Loucy (cell line): ENCODE measurements around the gene PHACTR1.

Source experiments
- H2AFZ ChIP-seq: fragments of 200-600 bp; sonication (generic); 2 replicates; pipeline ENCODE4 v1.6.0; 2016; ENCODE audit warnings: antibody characterized with exemption, mild to moderate bottlenecking, low read length, moderate library complexity
- H3F3A ChIP-seq: fragments of 200-600 bp; 2 replicates; pipeline ENCODE4 v1.6.0; 2016; ENCODE audit warnings: antibody characterized with exemption, low read depth, mild to moderate bottlenecking
- H3K27me3 ChIP-seq: fragments of 200-600 bp; sonication (generic); 2 replicates; pipeline ENCODE4 v1.6.1; 2014; ENCODE audit warnings: low read length, mild to moderate bottlenecking; ENCODE audit not compliant: insufficient read depth, poor library complexity, severe bottlenecking
- H3K36me3 ChIP-seq: fragments of 200-600 bp; sonication (generic); 2 replicates; pipeline ENCODE4 v1.6.1; 2016; ENCODE audit warnings: low read length; ENCODE audit not compliant: insufficient read depth
- H3K4me1 ChIP-seq: fragments of 200-600 bp; sonication (generic); 2 replicates; pipeline ENCODE4 v1.5.1; 2014; ENCODE audit warnings: low read length, mild to moderate bottlenecking; ENCODE audit not compliant: insufficient read depth, poor library complexity, severe bottlenecking
- H3K4me2 ChIP-seq: fragments of 200-600 bp; sonication (generic); 2 replicates; pipeline ENCODE4 v1.6.0; 2014; ENCODE audit warnings: antibody characterized with exemption, low read length, low read depth, mild to moderate bottlenecking; ENCODE audit not compliant: poor library complexity, severe bottlenecking
- H3K4me3 ChIP-seq: fragments of 200-600 bp; sonication (generic); 2 replicates; pipeline ENCODE4 v1.5.1; 2014; ENCODE audit warnings: low read length, mild to moderate bottlenecking, mixed read lengths; ENCODE audit not compliant: poor library complexity, severe bottlenecking
- H3K79me2 ChIP-seq: fragments of 200-600 bp; sonication (generic); 2 replicates; pipeline ENCODE4 v1.6.1; 2014; ENCODE audit warnings: low read length; ENCODE audit not compliant: insufficient read depth
- H3K9ac ChIP-seq: fragments of 200-600 bp; sonication (generic); 2 replicates; pipeline ENCODE4 v1.6.0; 2014; ENCODE audit warnings: mild to moderate bottlenecking, low read depth, low read length, moderate library complexity; ENCODE audit not compliant: poor library complexity, severe bottlenecking
- H3K9me2 ChIP-seq: fragments of 200-600 bp; sonication (generic); replicated peaks from 2 replicates; pipeline ENCODE4 v1.6.1; 2016; ENCODE audit warnings: low read depth, low read length, mixed read lengths
- H3K9me3 ChIP-seq: fragments of 200-600 bp; sonication (generic); 2 replicates; pipeline ENCODE4 v1.6.1; 2014; ENCODE audit warnings: mild to moderate bottlenecking, antibody characterized with exemption, low read length, low read depth; ENCODE audit not compliant: insufficient read depth
- H4K20me1 ChIP-seq: fragments of 200-600 bp; sonication (generic); 2 replicates; pipeline ENCODE4 v1.6.0; 2014; ENCODE audit warnings: antibody characterized with exemption, low read length, mild to moderate bottlenecking; ENCODE audit not compliant: insufficient read depth, poor library complexity, severe bottlenecking
- EZH2phosphoT487 ChIP-seq: fragments of 200-600 bp; IDR thresholded peaks from 2 replicates; pipeline ENCODE4 v1.6.1; 2018; ENCODE audit warnings: antibody characterized with exemption, mild to moderate bottlenecking, moderate library complexity, borderline replicate concordance
- TF ChIP-seq, protein P1 (sequence below): fragments of 200-600 bp; sonication (generic); conservative IDR thresholded peaks from 2 replicates; pipeline ENCODE4 v1.5.1; 2014; ENCODE audit warnings: mild to moderate bottlenecking, antibody characterized with exemption, low read length

PHACTR1 gene

DNA sequence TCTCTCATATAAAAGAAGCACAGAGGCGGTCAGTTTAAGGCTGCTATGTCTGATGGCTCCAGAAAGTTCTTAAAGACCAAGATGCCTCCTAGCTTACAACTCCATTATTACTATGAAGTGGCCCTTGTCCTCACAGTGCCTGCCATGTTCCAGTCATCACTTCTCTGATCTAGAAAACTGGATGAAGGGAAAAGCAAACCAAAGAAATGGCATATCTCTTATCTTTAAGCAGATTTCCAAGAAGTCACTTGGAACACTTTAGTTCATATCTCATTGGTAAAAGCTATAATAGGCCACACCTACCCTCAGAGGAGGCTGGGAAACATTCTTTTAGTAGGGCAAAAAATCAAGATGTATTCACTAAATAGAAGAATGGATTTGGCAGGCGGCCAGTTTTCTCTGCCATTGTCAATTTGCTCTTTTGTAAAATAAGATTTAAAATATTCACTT lies 322.2 kb downstream of the PHACTR1 start:
- TF ChIP-seq, protein P1, sequence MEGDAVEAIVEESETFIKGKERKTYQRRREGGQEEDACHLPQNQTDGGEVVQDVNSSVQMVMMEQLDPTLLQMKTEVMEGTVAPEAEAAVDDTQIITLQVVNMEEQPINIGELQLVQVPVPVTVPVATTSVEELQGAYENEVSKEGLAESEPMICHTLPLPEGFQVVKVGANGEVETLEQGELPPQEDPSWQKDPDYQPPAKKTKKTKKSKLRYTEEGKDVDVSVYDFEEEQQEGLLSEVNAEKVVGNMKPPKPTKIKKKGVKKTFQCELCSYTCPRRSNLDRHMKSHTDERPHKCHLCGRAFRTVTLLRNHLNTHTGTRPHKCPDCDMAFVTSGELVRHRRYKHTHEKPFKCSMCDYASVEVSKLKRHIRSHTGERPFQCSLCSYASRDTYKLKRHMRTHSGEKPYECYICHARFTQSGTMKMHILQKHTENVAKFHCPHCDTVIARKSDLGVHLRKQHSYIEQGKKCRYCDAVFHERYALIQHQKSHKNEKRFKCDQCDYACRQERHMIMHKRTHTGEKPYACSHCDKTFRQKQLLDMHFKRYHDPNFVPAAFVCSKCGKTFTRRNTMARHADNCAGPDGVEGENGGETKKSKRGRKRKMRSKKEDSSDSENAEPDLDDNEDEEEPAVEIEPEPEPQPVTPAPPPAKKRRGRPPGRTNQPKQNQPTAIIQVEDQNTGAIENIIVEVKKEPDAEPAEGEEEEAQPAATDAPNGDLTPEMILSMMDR, result no peak
- no peak for TF ChIP-seq EZH2phosphoT487
- Histone ChIP-seq H3K79me2 (no peaks in the 10 kb centered on the region), H3K4me3 (no peak overlapping the region), H3K27me3 (no peaks in the 10 kb centered on the region), H3K4me2 (no peak overlapping the region), H3K9ac (no peak overlapping the region), H4K20me1 (no peaks in the 10 kb centered on the region), H2AFZ (no peak overlapping the region), H3K36me3 (no peaks in the 10 kb centered on the region), H3K9me2 (no peaks in the 10 kb centered on the region), H3K4me1 (peaks cover 33% of the 10 kb centered on the region), H3F3A (peaks cover 8% of the 10 kb centered on the region), H3K9me3 (no peaks in the 10 kb centered on the region)

DNA sequence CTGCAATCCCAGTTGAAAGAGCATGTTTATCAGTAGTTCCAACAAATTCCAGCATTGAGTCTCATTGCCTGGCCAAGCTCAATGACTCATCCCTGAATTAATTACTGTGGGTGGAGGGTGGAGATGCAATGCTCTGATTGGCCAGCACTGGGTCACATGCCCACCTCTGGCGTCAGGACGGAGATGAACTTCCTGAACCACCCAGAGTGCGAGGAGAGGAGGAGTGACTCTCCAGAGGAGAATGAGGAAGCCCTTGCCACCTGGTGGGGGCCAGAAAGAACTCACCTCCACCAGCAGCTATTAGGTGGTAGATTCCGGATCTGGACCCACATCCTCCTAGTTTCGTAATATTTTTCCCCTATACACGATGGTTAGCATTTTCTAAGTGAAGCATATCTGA lies 327.8 kb downstream of the PHACTR1 start:
- no peaks in the 10 kb centered on the region for H4K20me1 ChIP-seq
- H3K79me2 ChIP-seq, result no peaks in the 10 kb centered on the region
- H3F3A ChIP-seq, result no peaks in the 10 kb centered on the region
- no peaks in the 10 kb centered on the region for H3K9me2 ChIP-seq
- no peaks in the 10 kb centered on the region for H3K27me3 ChIP-seq
- H3K4me3 ChIP-seq, result no peak overlapping the region
- H2AFZ ChIP-seq, result no peak overlapping the region
- H3K4me1 ChIP-seq, result peaks cover under 1% of the 10 kb centered on the region
- TF ChIP-seq, protein P1, result no peak
- TF ChIP-seq EZH2phosphoT487, result no peak
- no peak overlapping the region for H3K4me2 ChIP-seq
- H3K36me3 ChIP-seq, result no peaks in the 10 kb centered on the region
- no peaks in the 10 kb centered on the region for H3K9me3 ChIP-seq
- H3K9ac ChIP-seq, result no peak overlapping the region

DNA sequence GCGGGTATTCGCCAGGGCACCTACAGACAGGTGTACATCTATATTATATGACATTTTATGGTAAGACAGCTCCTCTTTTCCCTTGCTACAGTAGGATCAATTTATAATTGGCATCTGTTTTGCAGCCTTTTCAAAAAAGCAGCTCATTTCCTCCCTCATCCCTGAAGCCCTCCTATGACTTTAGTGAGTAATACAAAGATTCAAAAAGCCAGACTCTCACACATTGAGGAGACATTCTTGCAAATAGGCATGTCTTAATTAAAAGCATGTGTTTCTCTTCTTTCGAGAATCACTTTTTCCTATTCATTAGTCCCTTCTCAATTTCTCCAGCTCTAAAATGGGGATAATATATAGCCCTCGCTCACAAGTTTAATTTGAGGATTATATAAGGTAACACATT lies 328.3 kb downstream of the PHACTR1 start:
- TF ChIP-seq EZH2phosphoT487, result no peak
- TF ChIP-seq, protein P1, result no peak
- no peaks in the 10 kb centered on the region for H4K20me1 ChIP-seq

More for the DNA sequence above, 328.3 kb downstream of the PHACTR1 start:
- H3K9me2 ChIP-seq, result no peaks in the 10 kb centered on the region
- no peaks in the 10 kb centered on the region for H3K79me2 ChIP-seq
- H3K36me3 ChIP-seq, result no peaks in the 10 kb centered on the region
- H3K4me3 ChIP-seq, result no peak overlapping the region
- no peaks in the 10 kb centered on the region for H3K9me3 ChIP-seq
- no peak overlapping the region for H2AFZ ChIP-seq
- H3K4me1 ChIP-seq, result peaks cover 5% of the 10 kb centered on the region
- H3K9ac ChIP-seq, result no peak overlapping the region
- no peak overlapping the region for H3K4me2 ChIP-seq
- no peaks in the 10 kb centered on the region for H3K27me3 ChIP-seq
- no peaks in the 10 kb centered on the region for H3F3A ChIP-seq
